GM12875 (cell line): Measurements from ENCODE around the gene SLC6A7.

ENCODE experiments used
- H3K4me3 ChIP-seq: one replicate; pipeline ENCODE4 v1.5.1; 2011; ENCODE audit warnings: low read depth, low read length, control low read depth
- TF ChIP-seq, protein P1 (sequence below): IDR thresholded peaks from 2 replicates; pipeline ENCODE4 v1.5.1; 2011; ENCODE audit warnings: low read depth, mild to moderate bottlenecking, control low read depth, inconsistent platforms, low read length, moderate library complexity, borderline replicate concordance; ENCODE audit not compliant: insufficient read depth

SLC6A7 gene

DNA sequence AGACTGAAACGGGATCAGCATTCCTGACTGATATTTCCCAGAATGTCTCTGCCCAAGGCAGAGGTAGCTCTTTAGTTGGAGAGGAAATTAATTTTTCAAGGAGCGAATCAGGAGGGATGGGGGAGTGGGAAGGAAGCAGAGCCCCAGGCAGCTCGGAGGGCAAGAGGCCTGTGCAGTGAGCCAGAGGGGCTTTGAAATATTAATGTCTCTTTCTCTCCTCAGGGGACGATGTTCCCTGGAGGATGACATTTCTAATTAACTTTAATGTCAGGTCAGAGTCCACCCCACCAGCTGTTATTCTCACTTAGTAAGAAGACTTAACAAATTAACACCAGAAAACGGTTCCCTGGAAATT lies 45.6 kb downstream of the SLC6A7 start:
- TF ChIP-seq, protein P1, sequence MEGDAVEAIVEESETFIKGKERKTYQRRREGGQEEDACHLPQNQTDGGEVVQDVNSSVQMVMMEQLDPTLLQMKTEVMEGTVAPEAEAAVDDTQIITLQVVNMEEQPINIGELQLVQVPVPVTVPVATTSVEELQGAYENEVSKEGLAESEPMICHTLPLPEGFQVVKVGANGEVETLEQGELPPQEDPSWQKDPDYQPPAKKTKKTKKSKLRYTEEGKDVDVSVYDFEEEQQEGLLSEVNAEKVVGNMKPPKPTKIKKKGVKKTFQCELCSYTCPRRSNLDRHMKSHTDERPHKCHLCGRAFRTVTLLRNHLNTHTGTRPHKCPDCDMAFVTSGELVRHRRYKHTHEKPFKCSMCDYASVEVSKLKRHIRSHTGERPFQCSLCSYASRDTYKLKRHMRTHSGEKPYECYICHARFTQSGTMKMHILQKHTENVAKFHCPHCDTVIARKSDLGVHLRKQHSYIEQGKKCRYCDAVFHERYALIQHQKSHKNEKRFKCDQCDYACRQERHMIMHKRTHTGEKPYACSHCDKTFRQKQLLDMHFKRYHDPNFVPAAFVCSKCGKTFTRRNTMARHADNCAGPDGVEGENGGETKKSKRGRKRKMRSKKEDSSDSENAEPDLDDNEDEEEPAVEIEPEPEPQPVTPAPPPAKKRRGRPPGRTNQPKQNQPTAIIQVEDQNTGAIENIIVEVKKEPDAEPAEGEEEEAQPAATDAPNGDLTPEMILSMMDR = no peak

DNA sequence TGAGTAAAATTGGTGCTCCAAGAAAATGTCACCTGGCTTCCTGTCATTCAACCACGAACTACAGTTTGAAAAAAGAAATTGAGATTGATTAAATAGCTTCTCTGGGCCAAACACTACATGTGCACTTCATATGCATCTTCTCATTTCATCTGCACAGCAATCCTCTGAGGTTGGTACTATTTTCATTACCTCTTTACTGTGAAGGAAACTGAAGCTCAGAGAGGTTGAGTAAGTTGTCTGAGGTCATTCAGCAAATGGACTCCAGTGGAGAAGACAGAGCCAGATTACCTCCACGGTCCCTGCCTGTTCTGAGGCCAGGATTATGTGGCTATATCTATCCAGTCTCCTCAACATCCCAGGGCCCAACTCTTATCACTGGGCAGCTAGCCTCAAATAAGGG lies 46.5 kb downstream of the SLC6A7 start:
- TF ChIP-seq, protein P1 = no peak
- H3K4me3 ChIP-seq = no peak overlapping the region

More for the DNA sequence above, 45.6 kb downstream of the SLC6A7 start:
- no peak overlapping the region for H3K4me3 ChIP-seq

DNA sequence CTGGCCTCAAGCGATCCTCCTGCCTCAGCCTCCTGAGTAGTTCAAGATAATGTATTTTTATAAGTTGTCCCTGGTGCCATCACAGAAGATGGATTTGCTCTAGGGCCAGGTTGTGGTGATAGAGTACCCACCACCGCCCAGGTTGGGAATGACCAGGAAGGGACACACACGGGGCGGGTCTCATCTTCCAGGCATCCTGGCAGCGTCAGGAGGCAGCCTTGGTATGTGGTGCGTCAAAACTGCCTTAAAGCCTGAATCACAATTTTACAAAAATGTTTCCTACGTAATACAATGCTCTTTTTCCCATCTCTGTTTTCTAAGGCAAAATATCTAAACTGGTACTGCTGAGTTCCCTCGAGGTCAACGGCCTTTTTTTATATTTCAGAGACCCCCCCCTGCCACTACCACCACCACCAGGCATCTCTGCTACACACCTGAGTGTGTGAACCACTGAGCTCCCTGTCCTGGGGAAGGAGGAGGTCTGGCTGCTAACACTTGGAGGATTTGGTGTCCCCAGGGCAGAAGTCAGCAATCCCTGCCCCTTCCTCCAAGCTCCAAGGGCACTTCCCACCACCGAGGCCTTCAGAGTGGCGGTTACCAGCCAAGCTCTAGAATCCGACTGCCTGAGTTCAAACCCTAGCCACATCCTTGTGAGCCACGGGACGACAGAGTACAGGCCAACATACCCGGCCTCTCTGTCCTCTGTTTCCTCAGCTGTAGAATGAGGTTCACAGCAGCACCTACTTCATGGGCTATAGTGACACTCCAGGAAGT lies 47.3 kb downstream of the SLC6A7 start:
- TF ChIP-seq, protein P1 = no peak
- H3K4me3 ChIP-seq = no peak overlapping the region

DNA sequence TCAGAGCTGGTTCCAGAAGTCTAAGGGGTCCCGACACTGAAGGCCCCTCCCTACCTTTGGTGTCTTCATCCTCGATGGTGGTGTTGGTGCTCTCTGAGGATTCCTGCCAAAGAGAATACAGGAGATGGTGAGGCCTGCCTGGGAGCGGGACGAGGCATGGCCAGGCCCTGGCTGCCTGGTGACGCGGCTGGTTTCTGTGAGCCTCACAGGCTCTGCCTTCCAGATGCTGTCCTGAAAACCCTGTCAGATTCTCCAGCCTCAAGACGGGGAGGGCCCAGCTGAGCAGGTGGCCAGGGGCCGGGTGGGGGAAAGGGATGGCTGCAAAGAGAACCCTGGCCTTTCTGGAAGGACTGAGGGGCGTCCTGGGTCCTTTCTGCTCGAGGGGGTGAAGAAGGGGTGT lies 48.8 kb downstream of the SLC6A7 start:
- TF ChIP-seq, protein P1 = no peak
- H3K4me3 ChIP-seq = no peak overlapping the region

DNA sequence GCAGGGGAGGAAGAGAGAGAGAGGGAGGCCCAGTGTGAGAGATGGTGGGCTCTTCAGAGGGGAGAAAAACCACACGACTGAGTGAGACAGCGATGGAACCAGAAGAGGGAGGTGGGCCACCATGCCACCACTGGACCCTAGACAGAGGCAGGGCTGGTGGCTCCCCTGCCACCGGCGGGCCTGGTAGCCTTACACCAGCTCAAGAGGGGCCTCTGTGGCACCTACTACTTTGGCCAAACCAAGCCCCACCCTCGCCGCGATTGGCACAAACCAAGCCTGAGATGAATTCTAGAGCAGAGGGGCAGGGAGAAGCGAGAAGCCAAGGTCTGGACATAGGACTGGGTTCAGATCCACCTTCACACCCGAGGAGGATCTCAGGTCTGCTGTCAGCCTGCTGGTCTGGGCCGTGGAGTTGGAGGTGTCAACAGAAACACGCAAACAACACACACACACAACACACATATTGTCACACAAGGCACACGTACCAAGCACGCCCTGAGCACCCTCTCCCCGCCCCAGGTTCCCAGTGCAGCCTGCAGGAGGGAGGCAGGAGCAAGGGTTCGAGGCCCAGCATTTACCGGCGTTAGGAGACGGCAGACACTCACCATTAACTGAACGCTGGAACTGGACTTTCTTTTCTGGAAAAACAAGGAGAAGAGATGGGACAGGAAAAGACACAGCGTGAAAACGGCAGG lies 49.4 kb downstream of the SLC6A7 start:
- TF ChIP-seq, protein P1 = no peak
- H3K4me3 ChIP-seq = no peak overlapping the region

DNA sequence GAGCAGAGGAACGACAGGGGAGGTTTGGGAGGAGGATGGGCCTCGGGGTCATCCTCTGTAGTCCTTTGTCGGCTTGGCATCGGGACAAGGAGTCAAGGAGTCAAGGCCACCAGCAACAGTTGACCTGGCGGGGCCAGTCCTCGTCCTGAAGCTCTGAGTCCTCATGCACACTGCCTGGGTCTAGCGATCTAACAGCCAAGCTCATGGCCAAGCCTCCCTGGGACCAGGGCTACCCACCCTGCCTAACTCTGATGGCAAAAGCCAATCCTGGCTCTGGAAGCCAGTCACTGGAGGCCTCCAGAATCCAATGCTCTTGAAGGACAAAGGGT lies 49.9 kb downstream of the SLC6A7 start:
- no peak overlapping the region for H3K4me3 ChIP-seq
- TF ChIP-seq, protein P1 = no peak
